ENCODE measurements around the gene PKNOX2.
"Not testable (repeated sequence)": the region's sequence is repeated elsewhere in the genome, so short reads cannot be mapped to it uniquely, and the experiment has no call there.

PKNOX2 gene

GRCh38 chr11:125211191-125211947 lies 46.8 kb downstream of the PKNOX2 start:
- DNase-seq: no peak

- DNase-seq: no peak
These were observed 47.4 kb downstream of the PKNOX2 start for GRCh38 chr11:125211948-125212340.

GRCh38 chr11:125214601-125215565 lies 50.3 kb downstream of the PKNOX2 start:
- no peak for DNase-seq

- DNase-seq: no peak
These were observed 51.4 kb downstream of the PKNOX2 start for GRCh38 chr11:125215976-125216375.

- DNase-seq: no peak
These were observed 53.8 kb downstream of the PKNOX2 start for GRCh38 chr11:125218336-125218735.

GRCh38 chr11:125221461-125221860 lies 56.9 kb downstream of the PKNOX2 start:
- DNase-seq: no peak

GRCh38 chr11:125222494-125222893 lies 57.9 kb downstream of the PKNOX2 start:
- no peak for DNase-seq

- not testable (repeated sequence) for DNase-seq
These were observed 58.6 kb downstream of the PKNOX2 start for GRCh38 chr11:125223161-125223560.

GRCh38 chr11:125223901-125224361 lies 59.4 kb downstream of the PKNOX2 start:
- no peak for DNase-seq

- no peak for DNase-seq
These were observed 60.0 kb downstream of the PKNOX2 start for GRCh38 chr11:125224391-125225021.

- DNase-seq: no peak
These were observed 60.9 kb downstream of the PKNOX2 start for GRCh38 chr11:125225401-125225800.

GRCh38 chr11:125226031-125226430 lies 61.5 kb downstream of the PKNOX2 start:
- DNase-seq: no peak

GRCh38 chr11:125226706-125227105 lies 62.2 kb downstream of the PKNOX2 start:
- DNase-seq: no peak

GRCh38 chr11:125227151-125227550 lies 62.6 kb downstream of the PKNOX2 start:
- no peak for DNase-seq

GRCh38 chr11:125228445-125228844 lies 63.9 kb downstream of the PKNOX2 start:
- no peak for DNase-seq

GRCh38 chr11:125228993-125229392 lies 64.4 kb downstream of the PKNOX2 start:
- no peak for DNase-seq

- no peak for DNase-seq
These were observed 65.4 kb downstream of the PKNOX2 start for GRCh38 chr11:125229916-125230315.

- DNase-seq: no peak
These were observed 68.6 kb downstream of the PKNOX2 start for GRCh38 chr11:125233116-125233515.

- no peak for DNase-seq
These were observed 69.3 kb downstream of the PKNOX2 start for GRCh38 chr11:125233736-125234275.

GRCh38 chr11:125235071-125235471 lies 70.5 kb downstream of the PKNOX2 start:
- no peak for DNase-seq

GRCh38 chr11:125236072-125236825 lies 71.7 kb downstream of the PKNOX2 start:
- no peak for DNase-seq
